Spleen (tissue), 11 donors: ENCODE results near the gene SH2D3C. TPM values are rescaled to one million over a fixed set of nuclear protein-coding genes. Genes with fewer than 3 reads are reported as not detected.

ENCODE experiments used
- DNase-seq: peaks from one replicate; pipeline ENCODE4 v3.0.0-alpha.2; 2020
- H3K27ac ChIP-seq, 8 donors: fragments of 200-600 bp; sonication (generic) in 7 of 8; 1 replicate in 4 of 8; 2 replicates in 4 of 8; pipeline versions ENCODE4 v1.5.0 to v1.8.0; 2016 to 2021; ENCODE audit warnings: inconsistent platforms in 4 of 8, mild to moderate bottlenecking in 4 of 8, moderate library complexity in 1 of 8
- H3K27me3 ChIP-seq, 7 donors: fragments of 200-600 bp; sonication (generic) in 6 of 7; replicated peaks in 1 of 7; 1 replicate in 4 of 7; 2 replicates in 3 of 7; pipeline versions ENCODE4 v1.5.0 to v1.8.0; 2016 to 2021; ENCODE audit warnings: inconsistent platforms in 3 of 7, mild to moderate bottlenecking in 1 of 7
- H3K36me3 ChIP-seq, 6 donors: fragments of 200-600 bp; sonication (generic) in 5 of 6; 1 replicate in 4 of 6; 2 replicates in 2 of 6; pipeline versions ENCODE4 v1.5.0 to v1.8.0; 2016 to 2021; ENCODE audit warnings: inconsistent platforms in 2 of 6
- H3K4me1 ChIP-seq, 6 donors: fragments of 200-600 bp; sonication (generic) in 5 of 6; 1 replicate in 3 of 6; 2 replicates in 3 of 6; pipeline versions ENCODE4 v1.5.0 to v1.8.0; 2016 to 2021; ENCODE audit warnings: inconsistent platforms in 3 of 6
- H3K4me3 ChIP-seq, 8 donors: fragments of 200-600 bp; sonication (generic) in 7 of 8; 1 replicate in 4 of 8; 2 replicates in 4 of 8; pipeline versions ENCODE4 v1.5.0 to v1.8.0; 2016 to 2021; ENCODE audit warnings: inconsistent platforms in 4 of 8, mild to moderate bottlenecking in 4 of 8, moderate library complexity in 2 of 8
- H3K9me3 ChIP-seq, 8 donors: fragments of 200-600 bp; sonication (generic) in 7 of 8; 1 replicate in 4 of 8; 2 replicates in 4 of 8; pipeline versions ENCODE4 v1.5.0 to v1.8.0; 2016 to 2021; ENCODE audit warnings: inconsistent platforms in 4 of 8
- POLR2A ChIP-seq, 3 donors: fragments of 450-650 bp; IDR thresholded peaks; one replicate each; pipeline ENCODE4 v1.5.1; 2017; ENCODE audit warnings: antibody characterized with exemption in 3 of 3, mild to moderate bottlenecking in 1 of 3
- POLR2AphosphoS5 ChIP-seq, 3 donors: sonication (generic); formaldehyde crosslinking; IDR thresholded peaks; one replicate each; pipeline ENCODE4 v1.5.1; 2017; ENCODE audit warnings: antibody characterized with exemption in 3 of 3
- WGBS, 5 donors: extraction: QIAGEN DNeasy Blood & Tissue Kit in 3 of 5; methylation state at CpG; one replicate each; pipeline versions ENCODE4 v1.1.5 to v1.1.7; 2013 to 2018; 5-methylcytosine and 5-hydroxymethylcytosine counted together
- intact Hi-C: fragments of 100-400 bp; cut with DNase I; formaldehyde crosslinking; loops from one replicate; pipeline ENCODE4 v1.15.0; 2023; ENCODE audit warnings: low total_unique reads
- polyA plus RNA-seq, 3 donors: library from polyadenylated mRNA; stranded (reverse); fragments of 200-250 nt; gene quantifications; one replicate each; pipeline ENCODE4 v1.2.1, GENCODE V29; 2013
- total RNA-seq, 7 donors: library from RNA; depleted of rRNA in 3 of 7; stranded (reverse); fragments of >200 nt in 3 of 7; fragmentation: NEBNext Ultra II Directional in 4 of 7; extraction: Animal tissue kit (Norgen Biotek cat#: 25700) in 4 of 7; gene quantifications; one replicate each; pipeline versions ENCODE4 v1.1.0 to v1.2.1, GENCODE V29; 2016 to 2021
- TF ChIP-seq, protein P1 (sequence below), 11 experiments: fragments of 200-600 bp in 7 of 11; fragments of 450-650 bp in 4 of 11; sonication (generic) in 4 of 11; IDR thresholded peaks in 8 of 11; conservative IDR thresholded peaks in 3 of 11; 1 replicate in 7 of 11; 2 replicates in 4 of 11; pipeline versions ENCODE4 v1.4.0 to v1.8.0; 2016 to 2021; ENCODE audit warnings: antibody characterized with exemption in 11 of 11, inconsistent platforms in 4 of 11, mild to moderate bottlenecking in 1 of 11
- donor health status: healthy with polysubstance abuse.
- donor health status: DM: no; HTN: no; CAD: no; lungs with moderate emphysema.
- donor health status: DM: no; HTN: no; CAD: no.
- donor health status: Bipolar disorder and iron deficiency.
- donor health status: healthy.
- donor health status: DM: no; HTN: no; CAD: no.
- donor health status: DM: yes; HTN: yes; CAD: no.

The SH2D3C gene
- total and polyA plus RNA-seq, 10 donors, result 27.0 to 85.4 (median 50.9) TPM

DNA sequence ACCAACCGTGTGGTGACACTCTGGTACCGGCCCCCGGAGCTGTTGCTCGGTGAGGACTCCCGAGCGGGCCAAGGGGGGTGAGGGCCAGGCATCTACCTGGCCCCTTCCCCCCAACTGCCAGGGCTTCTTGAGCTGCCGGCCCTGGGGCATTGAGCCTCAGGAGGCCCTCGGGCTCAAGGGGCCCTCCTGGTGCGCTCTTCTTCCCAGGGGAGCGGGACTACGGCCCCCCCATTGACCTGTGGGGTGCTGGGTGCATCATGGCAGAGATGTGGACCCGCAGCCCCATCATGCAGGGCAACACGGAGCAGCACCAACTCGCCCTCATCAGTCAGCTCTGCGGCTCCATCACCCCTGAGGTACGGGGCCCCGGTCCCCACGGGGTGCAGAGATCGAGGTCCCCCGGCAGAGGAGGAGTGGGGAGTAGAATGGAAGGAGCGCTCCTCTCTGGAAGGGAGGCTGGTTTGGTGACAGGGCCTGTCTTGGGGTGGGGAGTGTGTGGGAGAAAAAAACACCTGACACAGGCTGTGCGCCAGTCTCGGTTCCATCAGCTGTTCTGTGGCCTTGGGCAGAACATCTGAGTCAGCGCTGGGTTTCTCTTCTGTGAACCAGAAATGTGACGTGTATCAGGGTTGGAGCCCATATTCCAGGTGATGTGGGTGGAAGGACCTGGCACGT, 10.0 kb upstream of the SH2D3C start:
- Histone ChIP-seq H3K9me3 (no peaks in the 10 kb centered on the region), H3K36me3 (peaks cover 6 to 69% (median 59%) of the 10 kb centered on the region in 6 donors), H3K4me3 (peak overlapping the region in 1 of 8 donors; percentile 100), H3K27ac (peak overlapping the region in 5 of 8 donors; percentile 60 to 99 (median 96)), H3K4me1 (peaks cover 31 to 89% (median 81%) of the 10 kb centered on the region in 6 donors), H3K27me3 (no peaks in the 10 kb centered on the region)
- intact Hi-C loops, result loop anchor here (5.0 kb wide), 1 partner anchor 134 kb away; no protein-coding TSS in a partner anchor
- 75 to 88% (median 84%) methylated on average over 18 to 26 of the region's 26 CpGs for WGBS, 5 donors
- TF ChIP-seq, protein P1, sequence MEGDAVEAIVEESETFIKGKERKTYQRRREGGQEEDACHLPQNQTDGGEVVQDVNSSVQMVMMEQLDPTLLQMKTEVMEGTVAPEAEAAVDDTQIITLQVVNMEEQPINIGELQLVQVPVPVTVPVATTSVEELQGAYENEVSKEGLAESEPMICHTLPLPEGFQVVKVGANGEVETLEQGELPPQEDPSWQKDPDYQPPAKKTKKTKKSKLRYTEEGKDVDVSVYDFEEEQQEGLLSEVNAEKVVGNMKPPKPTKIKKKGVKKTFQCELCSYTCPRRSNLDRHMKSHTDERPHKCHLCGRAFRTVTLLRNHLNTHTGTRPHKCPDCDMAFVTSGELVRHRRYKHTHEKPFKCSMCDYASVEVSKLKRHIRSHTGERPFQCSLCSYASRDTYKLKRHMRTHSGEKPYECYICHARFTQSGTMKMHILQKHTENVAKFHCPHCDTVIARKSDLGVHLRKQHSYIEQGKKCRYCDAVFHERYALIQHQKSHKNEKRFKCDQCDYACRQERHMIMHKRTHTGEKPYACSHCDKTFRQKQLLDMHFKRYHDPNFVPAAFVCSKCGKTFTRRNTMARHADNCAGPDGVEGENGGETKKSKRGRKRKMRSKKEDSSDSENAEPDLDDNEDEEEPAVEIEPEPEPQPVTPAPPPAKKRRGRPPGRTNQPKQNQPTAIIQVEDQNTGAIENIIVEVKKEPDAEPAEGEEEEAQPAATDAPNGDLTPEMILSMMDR (IDR thresholded peaks at IDR 0.05 in 8 of 11, conservative IDR thresholded peaks at IDR 0.05 in 3 of 11), result no peak
- TF ChIP-seq POLR2AphosphoS5 (IDR thresholded peaks at IDR 0.05), result peak in 1 of 3 donors; percentile 46
- peak; percentile 81 for DNase-seq

GRCh38 chr9:127786773-127787104, 8.3 kb upstream of the SH2D3C start:
- Histone ChIP-seq H3K27ac (peak overlapping the region; percentile 89 to 99 (median 96)), H3K36me3 (peaks cover 6 to 51% (median 48%) of the 10 kb centered on the region in 6 donors), H3K4me3 (peak overlapping the region; percentile 96 to 100 (median 100)), H3K27me3 (no peaks in the 10 kb centered on the region), H3K4me1 (peaks cover 43 to 89% (median 85%) of the 10 kb centered on the region in 6 donors), H3K9me3 (no peaks in the 10 kb centered on the region)
- TF ChIP-seq, protein P1 (IDR thresholded peaks at IDR 0.05 in 8 of 11, conservative IDR thresholded peaks at IDR 0.05 in 3 of 11), result peak in 8 of 11 experiments; percentile 15 to 52 (median 42)
- no peak for TF ChIP-seq POLR2A (IDR thresholded peaks at IDR 0.05)
- WGBS, 5 donors, result 0 to 1% (median 1%) methylated on average over 12 of the region's 12 CpGs
- no peak for DNase-seq
- intact Hi-C loops, result loop anchor here (5.0 kb wide), 1 partner anchor 136 kb away; no protein-coding TSS in a partner anchor

DNA sequence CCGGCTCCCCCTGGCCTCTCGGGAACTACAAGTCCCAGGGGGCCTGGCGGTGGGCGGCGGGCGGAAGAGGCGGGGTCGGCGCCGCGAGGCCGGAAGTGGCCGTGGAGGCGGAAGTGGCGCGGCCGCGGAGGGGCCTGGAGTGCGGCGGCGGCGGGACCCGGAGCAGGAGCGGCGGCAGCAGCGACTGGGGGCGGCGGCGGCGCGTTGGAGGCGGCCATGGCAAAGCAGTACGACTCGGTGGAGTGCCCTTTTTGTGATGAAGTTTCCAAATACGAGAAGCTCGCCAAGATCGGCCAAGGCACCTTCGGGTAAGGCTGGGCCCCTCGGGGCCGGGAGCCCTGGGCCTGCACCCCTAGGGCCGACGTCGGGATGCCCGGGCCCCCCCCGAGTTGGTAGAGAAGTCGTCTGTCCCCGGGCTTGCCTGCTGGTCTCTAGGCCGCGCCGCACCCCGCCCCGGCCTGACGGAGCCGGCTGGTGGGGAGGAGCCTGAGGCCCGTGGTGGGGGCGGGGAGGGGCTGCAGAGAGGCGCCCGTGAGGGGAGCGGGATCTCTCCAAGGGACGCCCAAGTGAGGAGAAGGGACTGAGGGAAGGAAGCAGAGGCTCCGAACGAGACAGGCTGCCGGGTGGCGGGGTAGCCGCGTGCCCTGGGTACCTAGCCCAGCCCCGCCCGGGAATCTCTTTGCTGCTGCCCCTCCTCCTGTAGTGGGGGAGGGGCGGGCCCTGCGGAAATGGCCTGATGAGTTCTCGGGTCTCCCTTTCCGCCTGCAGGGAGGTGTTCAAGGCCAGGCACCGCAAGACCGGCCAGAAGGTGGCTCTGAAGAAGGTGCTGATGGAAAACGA, 7.7 kb upstream of the SH2D3C start, which contains the start of gene CDK9:
Gene CDK9, plus strand, starts transcription at position 102 of the 840 bp plus-strand sequence. Its CDS starts 115 bp downstream, at position 217.
- Histone ChIP-seq H3K4me3 (peak within 1 kb of the TSS; percentile 96 to 100 (median 100)), H3K4me1 (peaks cover 43 to 89% (median 84%) of the 10 kb centered on the region in 6 donors), H3K9me3 (no peaks in the 10 kb centered on the region), H3K27me3 (no peaks in the 10 kb centered on the region), H3K36me3 (peaks cover 6 to 46% (median 42%) of the 10 kb centered on the region in 6 donors), H3K27ac (peak within 1 kb of the TSS; percentile 89 to 99 (median 96))
- TF ChIP-seq POLR2AphosphoS5 (IDR thresholded peaks at IDR 0.05), result peak; percentile 90 to 92 (median 90)
- TF ChIP-seq POLR2A (IDR thresholded peaks at IDR 0.05), result peak in 1 of 3 donors; percentile 61
- TF ChIP-seq, protein P1 (IDR thresholded peaks at IDR 0.05 in 8 of 11, conservative IDR thresholded peaks at IDR 0.05 in 3 of 11), result peak in 3 of 11 experiments; percentile 2 to 35 (median 33)
- 0 to 1% (median 0%) methylated on average over 30 to 75 of the region's 75 CpGs for WGBS, 5 donors
- intact Hi-C loops, result loop anchor here (5.0 kb wide), 1 partner anchor 136 kb away; no protein-coding TSS in a partner anchor
- peak; percentile 97 for DNase-seq
